ENCODE data around the gene IPO13. TPM values are rescaled to one million over a fixed set of nuclear protein-coding genes. Genes with fewer than 3 reads are reported as not detected.

IPO13 gene
- total RNA-seq, 4 donors from 2014 or later = 21.1 to 48.1 (median 42.0) TPM

DNA sequence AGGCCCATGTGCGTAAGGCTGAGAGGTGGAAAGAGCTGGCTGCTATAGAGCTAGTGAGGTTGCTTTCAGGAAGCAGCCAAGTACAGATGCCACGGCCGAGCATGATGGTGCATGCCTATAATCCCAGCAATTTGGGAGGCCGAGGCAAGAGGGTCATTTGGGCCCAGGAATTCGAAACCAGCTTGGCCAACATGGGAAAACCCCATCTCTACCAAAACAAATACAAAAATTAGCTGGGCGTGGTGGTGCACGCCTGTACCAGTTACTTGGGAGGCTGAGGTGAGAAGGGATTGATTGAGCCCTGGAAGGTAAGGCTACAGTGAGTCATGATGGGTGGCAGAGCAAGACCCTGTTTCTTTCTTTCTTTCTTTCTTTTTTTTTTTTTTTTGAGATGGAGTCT, 47.3 kb downstream of the IPO13 start:
- no peaks in the 10 kb centered on the region for H3K27me3 ChIP-seq
- no peak overlapping the region for H3K4me3 ChIP-seq (replicated peaks in 1 of 3)
- no peaks in the 10 kb centered on the region for H3K36me3 ChIP-seq
- TF ChIP-seq POLR2A (IDR thresholded peaks at IDR 0.05) = no peak
- TF ChIP-seq, protein P1, sequence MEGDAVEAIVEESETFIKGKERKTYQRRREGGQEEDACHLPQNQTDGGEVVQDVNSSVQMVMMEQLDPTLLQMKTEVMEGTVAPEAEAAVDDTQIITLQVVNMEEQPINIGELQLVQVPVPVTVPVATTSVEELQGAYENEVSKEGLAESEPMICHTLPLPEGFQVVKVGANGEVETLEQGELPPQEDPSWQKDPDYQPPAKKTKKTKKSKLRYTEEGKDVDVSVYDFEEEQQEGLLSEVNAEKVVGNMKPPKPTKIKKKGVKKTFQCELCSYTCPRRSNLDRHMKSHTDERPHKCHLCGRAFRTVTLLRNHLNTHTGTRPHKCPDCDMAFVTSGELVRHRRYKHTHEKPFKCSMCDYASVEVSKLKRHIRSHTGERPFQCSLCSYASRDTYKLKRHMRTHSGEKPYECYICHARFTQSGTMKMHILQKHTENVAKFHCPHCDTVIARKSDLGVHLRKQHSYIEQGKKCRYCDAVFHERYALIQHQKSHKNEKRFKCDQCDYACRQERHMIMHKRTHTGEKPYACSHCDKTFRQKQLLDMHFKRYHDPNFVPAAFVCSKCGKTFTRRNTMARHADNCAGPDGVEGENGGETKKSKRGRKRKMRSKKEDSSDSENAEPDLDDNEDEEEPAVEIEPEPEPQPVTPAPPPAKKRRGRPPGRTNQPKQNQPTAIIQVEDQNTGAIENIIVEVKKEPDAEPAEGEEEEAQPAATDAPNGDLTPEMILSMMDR (IDR thresholded peaks at IDR 0.05) = no peak
- intact Hi-C loops (cut with DNase I) = no loop called here
- 92 to 95% methylated on average over 7 of the region's 7 CpGs for WGBS, 2 donors
- no peak for DNase-seq
- H3K27ac ChIP-seq = no peak overlapping the region
- peaks cover 15 to 17% of the 10 kb centered on the region in 2 donors for H3K4me1 ChIP-seq
- no peaks in the 10 kb centered on the region for H3K9me3 ChIP-seq

DNA sequence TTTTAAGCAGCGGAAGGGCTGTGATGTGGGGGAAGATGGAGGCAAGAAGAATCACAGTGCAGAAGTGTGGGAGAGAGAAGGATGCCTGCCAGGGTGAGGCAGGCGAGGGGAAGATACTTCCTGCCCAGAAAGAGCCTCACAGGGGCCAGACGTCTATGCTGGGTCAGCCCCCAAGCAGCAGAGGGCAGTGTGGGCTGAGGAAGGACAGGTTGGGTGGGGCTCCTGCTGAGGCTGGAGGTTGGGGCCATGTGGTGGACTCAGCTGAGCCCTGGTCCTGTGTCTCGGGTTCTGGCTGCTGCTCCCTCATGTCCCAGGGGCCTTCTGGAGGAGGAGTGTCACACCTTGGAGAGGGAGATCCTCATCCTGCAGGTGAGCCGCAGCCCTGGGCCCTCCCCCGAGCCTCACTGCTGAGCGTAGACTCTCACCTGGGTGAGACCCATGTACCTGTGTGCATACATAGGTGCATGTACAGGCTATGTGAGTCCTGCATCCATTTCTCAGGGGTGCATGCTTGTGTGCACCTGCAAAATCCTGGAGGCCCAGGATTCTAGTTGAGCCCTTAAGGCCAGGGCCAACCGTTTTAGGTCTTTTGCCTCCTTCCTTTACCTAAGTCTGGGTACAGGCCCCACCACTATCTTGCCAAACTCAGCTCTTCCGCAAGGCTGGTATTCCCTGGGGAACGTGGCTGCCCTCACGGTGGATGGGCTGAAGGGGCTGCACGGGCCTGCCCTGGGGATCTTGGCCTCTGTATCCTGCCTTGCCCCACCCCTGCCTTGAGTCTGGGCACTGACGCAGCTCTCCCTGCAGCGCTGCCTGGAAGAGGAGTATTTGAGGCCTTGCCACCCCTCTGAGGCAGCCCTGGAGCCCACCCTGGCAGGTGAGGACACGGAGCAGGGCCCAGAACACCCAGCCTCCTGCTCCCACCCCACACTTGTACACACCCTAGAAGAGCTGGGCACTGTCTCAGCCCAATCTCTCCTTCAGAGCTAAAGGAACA, 48.3 kb downstream of the IPO13 start:
- no peak overlapping the region for H3K27ac ChIP-seq
- no peak for DNase-seq
- 76 to 85% methylated on average over 4 to 15 of the region's 15 CpGs for WGBS, 2 donors
- peaks cover 15 to 17% of the 10 kb centered on the region in 2 donors for H3K4me1 ChIP-seq
- TF ChIP-seq POLR2A (IDR thresholded peaks at IDR 0.05) = no peak
- TF ChIP-seq, protein P1 (IDR thresholded peaks at IDR 0.05) = peak in 1 of 6 experiments; percentile 15
- H3K9me3 ChIP-seq = no peaks in the 10 kb centered on the region
- no peak overlapping the region for H3K4me3 ChIP-seq (replicated peaks in 1 of 3)
- no peaks in the 10 kb centered on the region for H3K36me3 ChIP-seq
- intact Hi-C loops (cut with DNase I) = loop anchor here (5.0 kb wide), 1 partner anchor 37 kb away; the partner anchor contains the start of gene SLC6A9
- H3K27me3 ChIP-seq = no peaks in the 10 kb centered on the region

DNA sequence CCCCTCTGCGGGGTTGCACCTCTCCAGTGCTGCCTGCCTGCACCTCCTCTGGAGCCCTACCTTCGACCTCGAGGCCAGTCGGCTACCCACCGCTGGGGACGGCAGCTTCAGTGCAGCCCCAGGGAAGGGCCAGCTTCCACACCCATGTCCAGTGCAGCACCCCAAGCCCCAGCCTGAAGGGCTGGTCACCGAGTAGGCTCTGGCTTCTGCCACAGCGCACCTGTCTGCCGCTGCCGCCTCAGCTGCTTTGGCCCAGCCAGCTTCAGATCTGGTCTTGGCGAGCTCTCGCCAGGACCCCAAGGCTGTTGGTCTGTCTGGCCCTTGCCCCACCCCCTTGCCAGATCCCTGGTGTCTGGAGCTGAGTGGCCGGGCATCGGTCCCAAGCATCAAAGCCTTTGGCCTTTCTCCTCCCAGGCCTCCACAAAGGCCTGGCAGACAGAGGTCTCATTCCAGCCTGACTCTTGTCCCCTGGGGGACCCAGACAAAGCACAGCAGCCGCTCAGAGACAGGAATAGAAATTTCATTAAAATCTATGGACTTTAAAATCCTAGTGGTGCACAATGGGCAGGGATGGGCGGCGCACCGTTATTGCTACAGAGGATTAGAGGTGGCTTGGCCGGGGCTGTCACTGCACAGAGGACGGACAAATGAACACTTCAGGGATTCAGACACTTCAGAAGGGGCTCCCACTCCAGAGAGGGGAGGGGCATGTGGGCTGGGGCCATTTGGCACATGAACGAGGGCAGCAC, 49.4 kb downstream of the IPO13 start:
- no peak overlapping the region for H3K27ac ChIP-seq
- no peak overlapping the region for H3K4me3 ChIP-seq (replicated peaks in 1 of 3)
- TF ChIP-seq POLR2A (IDR thresholded peaks at IDR 0.05) = no peak
- TF ChIP-seq, protein P1 (IDR thresholded peaks at IDR 0.05) = no peak
- 79 to 85% methylated on average over 15 to 21 of the region's 21 CpGs for WGBS, 2 donors
- H3K4me1 ChIP-seq = peaks cover 9% of the 10 kb centered on the region in 2 donors
- DNase-seq = no peak
- intact Hi-C loops (cut with DNase I) = loop anchor here (5.0 kb wide), 1 partner anchor 36 kb away; the partner anchor contains the start of gene SLC6A9
- no peaks in the 10 kb centered on the region for H3K9me3 ChIP-seq
- H3K27me3 ChIP-seq = no peaks in the 10 kb centered on the region
- no peaks in the 10 kb centered on the region for H3K36me3 ChIP-seq

DNA sequence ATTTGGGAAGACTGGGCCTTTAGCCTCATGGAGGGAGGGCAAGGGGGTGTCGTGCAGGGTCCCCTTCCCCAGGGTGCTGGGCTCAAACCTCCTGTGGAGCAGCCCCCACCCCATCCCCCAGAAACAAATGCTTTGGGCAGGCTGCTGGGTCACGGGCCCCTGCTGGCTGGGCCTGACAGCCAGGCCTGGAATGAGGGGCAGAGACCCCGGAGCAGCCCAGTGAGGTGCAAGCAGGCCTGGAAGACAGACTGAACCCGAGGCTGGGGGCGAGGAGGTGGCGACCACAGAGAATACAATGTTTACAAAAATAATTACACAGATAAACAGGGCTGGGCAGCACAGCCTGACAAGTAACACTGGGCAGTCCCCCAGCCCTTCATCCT, 50.0 kb downstream of the IPO13 start:
- Histone ChIP-seq H3K4me1 (peaks cover 8 to 9% of the 10 kb centered on the region in 2 donors), H3K36me3 (no peaks in the 10 kb centered on the region), H3K27me3 (no peaks in the 10 kb centered on the region), H3K9me3 (no peaks in the 10 kb centered on the region), H3K27ac (no peak overlapping the region), H3K4me3 (replicated peaks in 1 of 3) (no peak overlapping the region)
- intact Hi-C loops (cut with DNase I) = loop anchor here (5.0 kb wide), 1 partner anchor 36 kb away; the partner anchor contains the start of gene SLC6A9
- TF ChIP-seq, protein P1 (IDR thresholded peaks at IDR 0.05) = no peak
- TF ChIP-seq POLR2A (IDR thresholded peaks at IDR 0.05) = no peak
- 73 to 91% methylated on average over 5 to 6 of the region's 6 CpGs for WGBS, 2 donors
- DNase-seq = no peak
